ENCODE data around the gene CEMIP2.

- TF ChIP-seq RAD21 (IDR thresholded peaks at IDR 0.05): no peak
- TF ChIP-seq CTCF (IDR thresholded peaks at IDR 0.05; ENCODE audit: low read depth, low read length, missing input control): no peak
These were observed 91.1 kb downstream of the CEMIP2 start for GRCh38 chr9:71677209-71677608.

Measured in liver (tissue), 3 donors.